HG02571 (cell line): Measurements from ENCODE around the gene MED27.

ENCODE experiments used
- ATAC-seq: cut with Tn5 transposase; IDR thresholded peaks from one replicate; pipeline ENCODE4 v1.9.1; 2021; ENCODE audit warnings: mild to moderate bottlenecking, moderate library complexity; ENCODE audit not compliant: unreplicated experiment

Gene MED27

DNA sequence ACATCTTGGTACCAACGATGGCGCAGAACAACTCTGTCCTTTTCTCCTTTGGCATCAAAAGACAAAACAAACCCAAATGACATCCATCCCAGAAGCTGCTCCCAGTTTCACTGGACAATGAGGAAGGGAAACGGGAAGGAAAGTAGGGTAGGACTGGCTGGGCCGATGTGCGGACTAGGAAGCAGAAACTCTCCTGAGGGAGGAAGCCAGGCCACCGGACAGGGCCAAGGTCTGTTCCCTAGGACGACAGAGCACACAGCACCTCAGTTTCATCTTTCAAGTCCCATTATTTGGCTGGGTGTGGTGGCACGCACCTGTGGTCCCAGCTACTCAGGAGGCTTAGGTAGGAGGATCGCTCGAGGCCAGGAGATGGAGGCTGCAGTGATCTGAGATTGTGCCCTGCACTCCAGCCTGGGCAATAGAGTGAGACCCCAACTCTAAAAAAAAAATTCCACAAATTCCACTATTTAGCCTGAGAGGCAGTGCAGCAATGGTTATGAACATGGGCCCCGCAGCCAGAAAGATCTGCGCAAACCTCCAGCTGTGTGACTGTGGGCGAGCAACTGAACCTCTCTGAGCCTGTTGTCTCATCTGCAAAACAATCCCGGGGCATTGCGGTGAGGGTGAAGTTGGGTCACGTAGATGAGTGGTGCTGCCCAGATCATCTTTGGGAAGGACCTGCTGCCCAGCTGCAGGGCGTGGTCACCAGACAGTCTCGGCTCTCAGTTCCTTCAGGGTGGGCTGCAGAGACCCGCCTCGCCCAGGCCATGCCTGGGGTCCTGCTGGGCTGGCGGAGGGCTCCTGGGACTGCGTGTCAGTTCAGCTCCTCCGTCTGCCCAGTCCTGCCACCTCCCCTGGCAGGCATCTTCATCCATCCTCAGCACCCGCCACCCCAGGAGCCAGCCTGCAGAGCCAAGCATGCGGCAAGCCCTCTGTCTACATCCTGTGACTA is 238.6 kb downstream of the MED27 start:
- no peak for ATAC-seq

DNA sequence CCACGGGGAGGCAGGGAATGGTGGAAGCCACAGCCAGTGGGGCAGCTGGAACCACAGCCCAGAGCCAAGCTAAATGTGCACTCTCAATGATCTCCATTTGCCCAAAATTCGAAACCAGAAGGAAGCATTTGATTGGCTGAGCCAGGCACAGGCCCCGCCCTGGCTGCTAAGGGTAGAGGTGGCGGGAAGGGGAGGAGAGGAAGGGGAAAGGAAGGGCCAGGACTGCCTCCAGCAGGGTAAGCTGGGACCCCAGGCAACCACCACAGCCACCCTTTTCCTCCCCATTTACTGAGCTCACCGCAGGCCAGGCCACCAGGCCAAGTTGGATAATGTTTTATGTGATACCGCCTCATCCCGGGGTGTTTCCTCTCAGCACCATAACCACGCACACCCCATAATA is 239.4 kb downstream of the MED27 start:
- ATAC-seq = no peak

DNA sequence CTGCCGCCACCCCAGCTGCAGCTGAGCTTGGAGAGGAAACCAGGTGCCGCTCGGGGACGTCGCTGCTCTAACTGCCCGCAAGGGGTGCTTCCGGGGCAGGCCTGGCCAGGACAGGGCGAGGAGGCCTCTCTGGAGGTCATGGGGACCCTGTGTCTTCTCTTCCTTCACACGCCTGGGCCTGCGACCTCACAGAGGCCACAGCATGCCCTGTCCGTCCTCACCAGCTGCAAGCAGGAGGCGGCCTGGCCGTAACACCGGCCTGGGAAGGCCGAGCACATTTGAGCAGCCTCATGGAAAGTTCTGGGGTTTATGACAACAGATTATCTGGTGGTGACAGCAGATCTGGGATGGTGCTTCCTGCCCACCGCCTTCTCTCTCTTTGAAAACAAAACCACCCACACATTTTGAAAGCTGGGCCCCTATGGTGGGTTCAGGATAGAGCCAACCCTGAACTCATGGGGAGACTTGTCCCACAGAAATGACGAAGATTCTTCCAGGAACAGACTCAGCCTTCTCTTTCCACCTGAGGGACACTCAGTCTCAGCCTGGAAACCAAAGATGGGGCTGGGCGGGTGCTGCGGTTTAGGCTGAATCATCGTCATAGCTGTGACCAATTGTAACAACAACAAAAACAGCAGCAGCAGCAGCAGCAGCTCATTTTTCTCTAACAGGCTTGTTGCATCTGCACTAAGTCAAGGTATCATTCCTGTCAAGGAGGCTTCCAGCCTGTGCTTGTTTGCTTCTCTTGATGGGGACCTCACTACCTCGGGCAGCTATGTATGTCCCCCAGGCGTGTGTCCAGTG is 240.2 kb downstream of the MED27 start:
- ATAC-seq = no peak

DNA sequence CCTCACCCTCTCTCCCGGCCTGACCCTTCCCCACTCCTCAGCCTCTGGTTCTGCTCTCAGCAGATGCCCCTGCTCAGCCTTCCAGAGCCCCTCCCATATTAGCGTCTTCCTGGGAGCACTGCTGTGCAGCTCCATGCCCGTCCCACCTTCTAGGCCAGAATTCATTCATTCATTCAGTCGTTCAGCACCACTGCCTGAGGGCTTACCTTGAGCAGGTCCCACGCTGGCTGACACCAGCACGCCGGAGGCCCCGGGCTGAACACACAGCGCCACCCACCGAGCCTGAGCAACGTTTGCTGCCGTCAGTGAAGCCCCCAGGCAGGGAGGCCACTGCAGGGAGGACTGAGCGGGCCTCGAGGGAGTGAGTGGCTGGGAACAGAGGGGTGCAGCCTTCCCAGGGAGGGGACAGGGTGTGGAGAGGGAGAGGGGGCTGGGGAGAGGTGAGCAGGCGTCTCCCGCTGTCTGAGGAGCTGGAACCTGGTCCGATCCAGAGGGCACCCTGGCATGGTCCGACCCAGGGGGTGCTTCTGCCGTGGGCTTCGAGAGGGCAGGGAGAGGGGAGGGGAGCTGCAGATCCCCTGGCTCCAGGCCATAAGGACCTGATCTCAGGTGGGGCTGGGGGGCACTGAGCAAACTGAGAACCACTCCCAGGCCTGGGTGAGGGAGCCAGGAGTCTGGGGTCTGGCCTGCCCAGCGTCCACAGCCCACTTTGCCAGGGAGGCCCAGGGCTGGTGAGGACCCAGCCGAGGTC is 241.0 kb downstream of the MED27 start:
- ATAC-seq = no peak

DNA sequence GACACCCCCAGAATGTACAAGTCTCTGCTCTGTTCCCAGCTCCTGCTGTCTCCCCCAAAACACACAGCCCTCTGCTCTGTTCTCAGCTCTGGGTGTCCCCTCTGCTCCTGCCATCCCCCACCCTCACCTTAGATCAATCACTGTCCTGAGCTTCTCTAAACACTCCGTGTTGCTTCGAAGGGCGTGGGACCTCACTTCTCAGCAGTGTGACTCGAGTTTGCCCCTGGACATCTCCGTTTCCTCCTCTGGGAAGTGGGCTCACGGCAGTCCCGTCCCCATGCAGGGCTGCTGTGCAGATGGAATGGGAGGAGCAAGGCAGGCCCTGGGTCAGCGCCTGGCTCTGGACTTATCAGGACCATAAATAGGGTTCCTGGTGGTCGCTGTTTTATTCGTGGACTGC is 241.8 kb downstream of the MED27 start:
- ATAC-seq = no peak

DNA sequence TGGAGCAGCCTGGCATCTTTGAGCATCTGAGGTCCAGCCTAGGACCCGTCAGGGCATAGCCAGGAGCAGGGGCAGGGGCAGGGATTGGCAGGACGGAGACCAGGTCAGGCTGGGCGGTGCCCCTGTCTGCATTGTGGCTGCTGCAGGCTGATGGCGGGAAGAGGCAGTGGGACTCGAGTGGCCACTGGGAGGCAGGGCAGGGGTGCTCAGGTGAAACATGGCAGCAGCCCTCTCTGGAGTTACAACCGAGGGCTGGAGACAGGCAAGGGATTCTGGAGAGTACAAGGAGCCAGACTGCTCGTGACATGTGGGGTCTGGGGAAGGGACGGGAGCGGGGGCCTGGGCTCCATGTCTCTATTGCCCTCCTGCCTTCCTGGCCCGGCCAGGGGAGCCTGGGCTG is 242.4 kb downstream of the MED27 start:
- ATAC-seq = no peak

DNA sequence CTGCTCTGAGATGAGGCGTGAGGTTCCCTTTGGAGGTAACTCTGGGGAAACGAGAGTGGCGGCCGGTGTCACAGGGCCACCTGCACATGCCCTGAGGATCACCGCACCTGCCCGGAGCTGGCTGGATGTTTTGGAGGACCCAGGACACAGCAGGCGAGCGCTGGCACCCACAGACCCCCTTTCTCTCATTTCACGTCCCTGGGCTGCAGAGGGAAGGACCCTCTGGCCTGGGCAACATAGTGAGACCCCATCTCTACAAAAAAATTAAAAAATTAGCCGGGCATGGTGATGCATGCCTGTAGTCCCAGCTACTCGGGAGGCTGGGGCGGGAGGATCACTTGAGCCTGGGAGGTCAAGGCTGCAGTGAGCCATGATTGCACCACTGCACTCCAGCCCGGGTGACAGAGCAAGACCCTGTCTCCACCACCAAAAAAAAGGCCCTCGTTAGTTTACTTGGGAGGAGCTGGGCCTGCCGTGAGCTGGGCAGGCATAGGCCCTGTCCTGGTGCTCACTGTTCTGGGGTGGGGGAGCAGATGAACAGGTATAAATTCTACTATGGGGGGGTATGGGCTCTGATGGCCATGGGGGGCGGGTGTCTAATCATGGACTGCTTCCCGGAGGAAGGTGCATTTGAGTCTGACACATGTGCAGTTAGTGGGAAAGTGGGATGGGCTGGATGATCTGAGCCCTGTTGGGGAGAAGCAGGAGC is 242.9 kb downstream of the MED27 start:
- no peak for ATAC-seq

DNA sequence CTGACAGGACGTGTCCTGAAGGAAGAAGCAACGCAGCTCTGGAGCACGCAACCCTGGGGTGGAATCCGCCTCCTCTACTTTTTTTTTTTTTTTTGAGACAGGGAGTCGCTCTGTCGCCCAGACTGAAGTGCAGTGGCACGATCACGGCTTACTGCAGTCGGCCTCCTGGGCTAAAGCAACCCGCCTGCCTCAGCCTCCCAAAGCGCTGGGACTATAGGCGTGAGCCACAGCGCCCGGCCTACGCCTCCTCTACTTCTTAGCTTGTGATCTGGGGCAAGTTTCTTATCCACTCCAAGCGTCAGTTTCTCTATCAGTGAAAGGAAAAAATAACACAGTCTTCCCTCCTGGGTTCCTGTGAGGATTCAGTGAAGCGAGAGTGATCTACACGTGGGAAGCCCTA is 243.6 kb downstream of the MED27 start:
- no peak for ATAC-seq

DNA sequence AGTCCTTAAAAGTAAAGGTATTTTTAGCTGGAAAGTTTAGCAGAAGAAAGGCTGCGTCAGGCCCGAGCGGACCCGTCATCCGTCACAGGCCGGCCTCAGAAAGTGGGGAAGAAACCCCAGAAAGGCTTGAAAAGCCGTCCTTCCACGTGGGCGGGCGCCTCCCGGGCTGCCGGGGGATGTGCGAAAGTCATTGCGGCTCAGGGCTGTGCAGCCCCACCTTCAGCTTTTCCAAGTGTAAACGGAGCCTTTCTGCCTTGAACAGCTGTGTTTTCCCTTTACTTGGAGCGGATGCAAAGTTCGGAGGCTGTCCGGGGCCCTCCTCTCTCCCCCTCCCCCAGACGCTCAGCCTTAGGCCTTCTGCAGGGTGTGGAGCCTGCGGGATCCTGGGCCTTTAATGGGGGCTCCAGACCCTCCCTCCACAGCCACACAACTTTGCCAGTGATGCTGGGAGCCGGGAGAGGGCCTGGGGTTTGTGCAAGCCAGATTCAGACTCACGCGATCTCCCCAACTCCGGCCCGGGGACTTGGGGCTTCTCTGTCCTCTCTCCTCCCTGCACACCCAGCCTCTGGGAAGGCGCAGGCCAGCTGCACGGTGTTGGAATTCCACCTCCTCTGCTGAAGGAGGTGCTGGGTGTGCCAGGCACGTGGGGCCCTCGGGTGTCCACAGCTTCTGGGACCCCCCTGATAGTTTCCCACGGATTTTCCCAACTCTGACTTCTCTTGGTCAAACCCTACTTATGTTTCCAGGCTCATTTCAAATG is 244.3 kb downstream of the MED27 start:
- ATAC-seq = no peak

DNA sequence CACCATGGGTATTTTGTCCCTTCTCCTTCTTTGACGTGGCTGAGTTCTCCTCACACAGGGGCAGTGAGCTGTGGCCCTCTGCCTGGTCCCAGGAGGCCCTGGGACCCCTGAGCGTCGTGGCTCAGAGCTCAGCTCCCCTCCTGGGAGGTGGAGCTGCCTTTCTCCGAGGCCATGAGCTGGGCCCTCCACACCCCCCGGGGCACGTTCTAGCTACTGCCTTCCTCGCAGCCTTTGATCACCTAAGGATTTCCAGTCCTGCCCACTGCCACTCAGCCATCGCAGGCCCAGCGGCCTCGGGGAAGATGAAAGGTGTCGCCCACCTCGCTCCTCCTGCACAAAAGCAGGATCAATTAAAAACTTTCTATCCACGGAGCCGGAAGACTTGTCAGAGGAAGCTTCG is 244.9 kb downstream of the MED27 start:
- ATAC-seq = no peak

DNA sequence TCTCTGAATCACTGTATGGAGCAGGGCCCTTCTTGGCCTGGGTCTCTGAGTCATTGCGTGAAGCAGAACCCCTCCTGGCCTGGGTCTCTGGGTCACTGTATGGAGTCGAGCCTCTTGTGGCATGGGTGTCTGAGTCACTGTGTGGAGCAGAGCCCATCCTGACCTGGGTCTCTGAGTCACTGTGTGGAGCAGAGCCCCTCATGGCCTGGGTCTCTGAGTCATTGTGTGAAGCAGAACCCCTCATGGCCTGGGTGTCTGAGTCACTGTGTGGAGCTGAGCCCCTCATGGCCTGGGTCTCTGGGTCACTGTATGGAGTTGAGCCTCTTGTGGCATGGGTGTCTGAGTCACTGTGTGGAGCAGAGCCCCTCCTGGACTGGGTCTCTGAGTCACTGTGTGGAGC is 245.8 kb downstream of the MED27 start:
- ATAC-seq = no peak

DNA sequence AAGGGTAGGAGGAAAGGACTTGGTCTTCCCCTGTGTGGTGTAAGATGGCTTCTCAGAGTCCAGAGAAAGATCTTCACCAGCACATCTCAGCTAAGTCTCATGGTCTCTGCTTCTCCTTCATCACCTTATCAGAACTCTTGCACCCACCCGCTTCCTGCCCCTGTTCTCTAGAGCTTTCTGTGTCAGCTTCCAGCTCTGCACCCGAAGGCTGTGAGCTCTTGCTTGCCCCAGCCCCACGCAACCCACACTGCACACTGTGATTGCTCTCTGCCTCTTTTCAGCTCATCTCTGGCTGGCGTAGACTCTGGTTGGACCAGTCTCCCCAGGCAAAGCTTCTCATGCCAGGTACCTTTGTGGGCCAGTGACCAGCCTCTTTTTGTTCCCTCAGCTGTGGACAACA is 246.6 kb downstream of the MED27 start:
- ATAC-seq = no peak

DNA sequence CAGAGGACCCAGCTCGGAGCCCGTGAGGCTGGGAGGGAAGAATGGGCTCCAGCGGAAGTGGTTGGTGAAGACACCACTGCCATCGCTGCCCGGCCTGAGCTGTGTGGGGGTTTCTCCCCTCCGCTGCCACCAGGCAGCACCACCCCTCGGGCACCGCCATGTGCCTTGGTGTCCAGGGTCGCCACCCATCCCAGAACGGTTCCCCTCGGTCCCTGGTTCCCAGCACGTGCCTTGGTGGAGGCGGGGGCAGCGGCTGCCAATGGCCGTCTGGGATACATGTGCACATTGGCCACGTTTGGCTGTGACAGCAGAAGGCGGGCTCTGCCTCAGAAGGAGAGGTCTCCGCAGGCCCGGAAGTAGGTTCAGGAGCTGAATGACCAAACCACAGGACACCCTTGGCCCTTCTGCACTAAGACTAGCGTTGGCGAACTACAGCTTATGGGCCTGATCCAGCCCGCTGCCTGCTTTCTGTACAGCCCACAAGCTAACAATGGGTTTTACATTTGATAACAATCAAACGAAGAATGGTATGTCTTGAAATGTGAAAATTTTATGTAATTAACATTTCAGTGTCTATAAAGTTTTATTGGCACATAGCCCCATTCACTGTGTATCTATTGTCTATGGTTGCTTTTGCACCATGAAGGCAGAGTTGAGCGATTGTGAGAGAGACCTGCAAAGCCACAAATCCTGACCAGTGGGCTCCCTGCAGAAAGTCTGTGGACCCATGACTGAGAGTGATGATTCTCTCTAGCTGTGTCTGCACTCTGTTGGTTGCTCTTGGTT is 248.1 kb downstream of the MED27 start:
- no peak for ATAC-seq

DNA sequence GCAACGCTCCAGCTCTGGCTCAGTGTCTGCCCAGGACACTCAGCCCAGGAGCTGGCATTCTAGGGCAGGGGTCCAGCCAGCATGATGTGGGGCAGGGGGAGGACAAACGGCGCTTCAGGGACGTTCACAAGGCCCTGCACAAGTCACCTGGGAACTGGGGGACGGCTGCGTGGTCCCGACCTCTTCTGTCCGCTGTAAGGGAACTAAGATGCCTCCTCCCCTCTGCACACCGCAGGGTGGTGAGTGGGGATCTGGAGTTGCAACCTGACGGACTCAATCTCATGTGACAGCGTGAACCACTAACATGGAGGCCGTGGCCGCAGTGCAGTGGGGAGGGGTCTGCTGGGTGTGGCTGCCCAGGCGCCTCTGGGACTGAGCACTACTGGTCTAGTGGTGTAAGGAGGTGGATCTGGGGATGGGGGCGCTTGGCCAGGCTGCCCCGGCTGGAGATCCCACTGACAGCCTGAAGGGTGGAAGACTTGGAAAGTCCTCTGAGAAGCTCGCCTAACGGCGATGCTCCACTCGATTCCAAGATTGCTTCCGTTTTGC is 251.8 kb downstream of the MED27 start:
- ATAC-seq = no peak

DNA sequence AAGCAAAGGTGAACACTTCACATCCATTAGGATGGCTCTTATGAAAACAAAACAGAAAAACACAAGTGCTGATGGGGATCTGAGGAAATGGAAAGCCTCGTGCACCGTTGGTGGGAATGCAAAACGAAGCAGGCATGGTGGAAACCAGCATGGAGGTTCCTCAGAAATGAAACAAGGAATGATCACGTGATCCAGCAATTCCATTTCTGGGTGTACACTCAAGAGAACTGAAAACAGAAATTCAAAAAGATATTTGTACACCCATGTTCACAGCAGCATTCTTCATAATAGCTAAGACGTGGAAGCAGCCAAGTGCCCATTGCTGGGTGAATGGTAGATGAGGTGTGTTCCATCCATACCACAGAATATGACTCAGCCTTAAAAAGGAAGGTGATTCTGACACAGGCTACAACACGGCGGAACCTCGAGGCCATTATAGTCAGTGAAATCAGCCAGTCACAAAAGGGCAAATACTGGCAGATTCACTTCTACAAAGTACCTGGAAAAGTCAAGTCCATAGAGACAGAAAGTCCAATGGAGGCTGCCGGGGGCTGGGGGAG is 252.6 kb downstream of the MED27 start:
- ATAC-seq = no peak

DNA sequence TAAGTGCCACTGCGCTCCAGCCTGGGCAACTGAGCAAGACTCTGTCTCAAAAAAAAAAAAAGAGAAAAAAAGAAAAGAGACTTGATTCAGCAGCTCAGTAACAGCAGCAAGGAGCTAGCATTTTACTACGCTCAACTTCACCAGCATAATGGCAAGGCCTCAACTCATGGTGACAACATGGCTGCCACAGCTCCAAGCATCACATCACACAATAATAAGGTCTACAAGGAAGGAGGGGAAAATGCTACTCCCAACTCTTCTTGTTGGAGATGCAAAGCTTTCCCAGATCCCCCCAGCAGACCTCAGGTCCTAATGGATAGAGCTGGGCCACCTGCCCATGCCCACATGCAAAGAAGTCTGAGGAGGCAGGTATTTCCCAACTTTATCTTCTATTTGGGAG is 253.6 kb downstream of the MED27 start:
- ATAC-seq = no peak

DNA sequence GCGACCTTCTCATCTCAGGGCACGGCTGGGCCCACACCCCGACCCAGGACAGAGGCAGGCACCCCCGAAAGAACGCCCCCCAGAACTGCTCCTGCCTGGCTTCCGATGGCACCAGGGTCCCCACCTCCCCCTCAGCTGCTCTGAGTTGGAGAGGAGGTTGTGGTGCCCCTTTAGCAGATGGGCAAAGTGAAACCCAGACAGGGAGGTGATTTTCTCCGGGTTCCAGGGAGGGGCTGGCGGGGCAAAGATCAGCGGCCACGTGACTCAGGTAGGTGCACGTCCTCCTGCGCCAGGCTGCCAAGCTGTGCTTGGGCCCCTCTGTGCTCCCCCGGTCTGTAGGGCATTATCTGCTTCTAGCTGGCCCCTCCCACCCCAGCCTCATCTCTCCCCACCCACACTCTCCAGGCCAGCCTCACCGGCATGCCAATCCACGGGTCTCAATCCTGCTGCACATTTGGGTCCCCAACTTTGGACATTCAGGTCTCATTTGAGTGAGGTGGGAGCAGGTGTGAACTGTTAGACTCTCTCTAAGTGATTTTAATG is 254.6 kb downstream of the MED27 start:
- no peak for ATAC-seq

DNA sequence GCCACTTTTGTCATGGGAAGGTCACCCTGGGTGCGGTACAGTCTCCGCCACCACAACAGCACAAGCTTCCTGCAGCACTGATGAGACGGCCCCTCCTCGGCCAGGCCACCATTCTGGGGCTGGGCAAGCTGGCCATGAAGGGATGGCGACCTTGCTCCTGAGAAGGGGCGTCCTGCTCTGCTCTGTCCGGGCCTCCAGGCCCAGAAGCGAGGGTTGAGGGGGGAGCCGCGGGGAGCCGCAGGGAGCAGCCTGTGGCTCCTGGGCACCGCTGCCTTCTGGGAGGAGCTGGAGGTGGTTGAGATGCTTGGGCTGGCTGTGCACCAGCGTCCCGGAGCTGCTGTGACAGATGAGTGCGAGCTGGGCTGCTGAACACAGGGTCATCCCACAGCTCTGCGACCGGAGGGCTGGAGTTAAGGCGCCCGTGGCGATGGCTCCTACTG is 255.5 kb downstream of the MED27 start:
- ATAC-seq = no peak
